Stromal cell of bone marrow (primary cell): ENCODE measurements around the gene CYSLTR1.
"Not testable (repeated sequence)": the region's sequence is repeated elsewhere in the genome, so short reads cannot be mapped to it uniquely, and the experiment has no call there.

ENCODE experiments used
- DNase-seq: peaks from one replicate; pipeline ENCODE4 v3.0.0-alpha.2; 2012; ENCODE audit warnings: low read depth

Gene CYSLTR1

DNA sequence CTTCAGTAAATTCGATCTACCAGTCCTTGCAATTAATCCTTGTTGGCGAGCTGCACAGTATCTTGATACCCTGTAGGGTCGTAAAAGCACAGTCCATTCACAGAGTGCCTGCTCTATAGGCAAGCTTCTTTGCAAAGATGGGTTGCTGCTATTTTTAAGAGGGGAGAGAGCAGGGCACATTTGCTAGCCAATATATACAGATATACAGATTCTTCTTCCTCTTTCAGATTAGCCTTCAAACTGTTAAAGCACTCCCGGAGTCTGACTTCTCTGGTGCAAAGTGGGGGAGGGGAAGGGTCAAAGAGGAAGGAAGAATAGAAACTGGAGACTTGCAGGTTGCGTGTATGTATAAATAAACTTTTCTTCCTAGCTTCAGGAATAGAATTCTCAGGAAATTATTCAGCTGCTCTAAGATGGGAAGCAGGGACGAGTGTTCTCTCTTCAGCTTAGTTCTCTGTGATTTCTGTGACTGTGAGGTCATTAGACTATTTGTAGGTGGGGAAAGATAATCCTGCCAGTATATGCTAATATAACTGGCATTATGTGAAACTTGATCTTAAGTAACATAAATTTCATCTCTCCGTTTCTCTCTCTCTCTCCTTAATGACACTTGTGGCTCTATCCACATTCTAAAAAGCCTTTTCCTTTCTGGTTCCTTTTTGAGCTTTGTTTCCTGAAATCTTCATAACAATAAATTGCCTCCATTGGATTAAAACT, at the start of gene CYSLTR1:
TSS of gene CYSLTR1 (minus strand) at position 242 of the 717 bp plus-strand sequence. CDS start 53,865 bp downstream, outside the sequence.
- no peak for DNase-seq

DNA sequence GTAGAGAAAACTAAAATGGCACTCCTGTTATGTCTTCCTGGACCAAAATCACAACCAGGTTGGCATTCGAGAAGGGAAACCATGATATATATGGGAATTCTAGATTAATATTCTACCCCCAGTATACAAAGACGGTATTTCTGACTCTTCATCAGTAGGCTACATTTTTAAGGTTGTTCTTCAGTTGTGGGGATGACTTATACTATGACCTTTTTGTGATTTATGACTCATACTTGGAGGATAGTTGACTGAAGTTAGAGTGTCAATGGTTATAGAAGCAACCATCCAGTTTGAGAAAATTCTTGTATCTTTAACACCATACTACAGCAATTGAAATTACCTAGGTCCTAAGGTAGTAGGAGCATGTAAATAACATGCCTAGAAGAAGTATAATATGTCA, 49.8 kb upstream of the CYSLTR1 start:
- no peak for DNase-seq

DNA sequence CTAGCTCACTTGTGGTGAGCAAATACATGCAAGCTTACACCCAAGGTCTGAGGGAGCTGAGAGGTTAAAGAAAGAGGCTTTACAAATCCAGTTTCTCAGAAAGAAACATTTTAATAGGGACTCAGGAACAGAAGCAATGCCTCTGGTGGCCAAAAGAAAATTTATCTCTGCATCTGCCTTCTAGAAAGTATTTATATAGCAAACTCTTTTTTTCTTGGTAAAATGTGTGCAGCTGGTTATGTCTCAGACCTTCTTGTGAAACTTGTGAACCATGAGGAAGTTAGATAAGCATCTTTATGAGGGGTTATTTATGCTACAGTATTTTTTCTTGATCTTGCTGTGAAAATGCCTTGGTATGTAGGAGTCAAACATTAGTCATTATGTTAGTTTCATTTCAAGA, 48.5 kb upstream of the CYSLTR1 start:
- no peak for DNase-seq

DNA sequence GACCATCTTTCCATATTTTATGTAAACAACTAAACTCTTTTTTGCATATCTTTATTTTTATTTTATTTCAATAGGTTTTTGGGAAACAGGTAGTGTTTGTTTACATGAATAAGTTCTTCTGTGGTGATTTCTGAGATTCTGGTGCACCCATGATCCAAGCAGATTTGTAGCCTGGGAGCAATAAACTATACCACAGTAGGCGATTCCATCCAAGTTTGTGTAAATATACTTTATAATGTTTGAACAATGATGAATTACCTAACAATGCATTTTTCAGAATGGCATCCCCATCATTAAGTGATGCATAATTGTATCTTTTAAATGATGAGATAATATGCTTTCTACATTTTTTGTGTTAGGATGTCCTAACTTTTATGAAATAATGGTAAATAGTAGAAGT, 39.2 kb upstream of the CYSLTR1 start:
- no peak for DNase-seq

- DNase-seq = no peak
These were observed 30.1 kb upstream of the CYSLTR1 start for GRCh38 chrX:78357342-78358055.

- no peak for DNase-seq
These were observed 6.1 kb upstream of the CYSLTR1 start for GRCh38 chrX:78333521-78333920.

DNA sequence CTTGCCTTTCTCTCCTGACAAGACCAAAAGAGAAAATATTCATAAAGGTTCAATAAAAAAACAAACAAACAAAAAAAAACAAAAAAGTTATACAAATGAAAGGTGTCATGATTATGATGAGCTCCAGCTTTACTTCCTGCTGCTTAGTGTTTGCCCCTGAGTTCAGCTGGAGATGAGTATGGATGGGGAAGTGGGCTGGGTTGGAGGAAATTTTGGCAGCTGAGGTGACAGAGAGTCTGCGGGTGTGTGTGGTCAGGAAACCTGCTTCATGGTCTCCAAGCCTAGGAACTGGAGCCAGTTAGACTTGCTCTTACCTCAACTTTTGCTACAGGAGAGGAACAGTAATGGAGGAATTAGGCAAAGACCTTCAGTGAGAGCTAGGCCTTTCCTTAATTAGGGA, 4.3 kb upstream of the CYSLTR1 start:
- no peak for DNase-seq

- DNase-seq = no peak
These were observed 3.1 kb upstream of the CYSLTR1 start for GRCh38 chrX:78330540-78330939.

DNA sequence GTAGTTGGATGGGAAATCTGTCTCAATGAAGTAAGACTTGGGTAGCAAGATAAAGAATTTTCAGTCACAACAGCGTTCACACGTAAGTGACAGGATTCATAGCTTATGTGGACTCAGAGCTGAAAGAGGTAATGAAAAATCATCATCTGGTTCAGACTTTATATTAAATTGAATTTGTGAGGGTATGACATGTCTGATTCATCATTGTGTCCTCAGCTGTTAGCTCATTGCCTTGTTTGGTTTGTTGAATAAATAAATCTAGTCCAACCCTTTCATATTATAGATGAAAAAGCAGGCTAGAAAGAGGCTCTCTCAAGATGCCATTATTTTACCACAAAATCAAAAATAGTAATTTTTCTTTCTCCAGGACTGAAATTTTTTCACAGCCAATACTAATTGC, 2.7 kb upstream of the CYSLTR1 start:
- DNase-seq = no peak

- no peak for DNase-seq
These were observed 2.1 kb upstream of the CYSLTR1 start for GRCh38 chrX:78329486-78329885.

- no peak for DNase-seq
These were observed 1.0 kb downstream of the CYSLTR1 start for GRCh38 chrX:78326401-78326800.

GRCh38 chrX:78322863-78323262, 4.5 kb downstream of the CYSLTR1 start:
- no peak for DNase-seq

- DNase-seq = no peak
These were observed 5.6 kb downstream of the CYSLTR1 start for GRCh38 chrX:78321809-78322208.

DNA sequence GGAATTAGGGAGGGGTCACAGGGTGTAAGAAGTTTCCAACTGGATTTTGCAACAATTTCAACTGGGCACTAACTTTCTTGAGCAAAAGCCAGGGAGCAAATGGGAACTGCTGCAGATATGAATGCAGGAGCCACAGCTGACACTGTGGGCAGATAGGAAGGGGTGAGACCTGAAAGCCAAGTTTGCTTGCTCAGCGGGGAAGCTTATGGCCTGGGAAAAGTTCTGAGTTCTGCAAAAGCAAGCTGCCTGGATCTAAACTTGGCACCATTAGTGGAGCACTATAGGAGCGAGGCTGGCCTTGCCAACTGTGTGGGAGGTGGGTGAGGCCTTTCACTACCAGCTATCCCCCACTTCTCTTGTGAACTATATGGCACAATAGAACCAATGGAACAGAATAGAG, 11.1 kb downstream of the CYSLTR1 start:
- no peak for DNase-seq

- no peak for DNase-seq
These were observed 11.7 kb downstream of the CYSLTR1 start for GRCh38 chrX:78315745-78316144.

DNA sequence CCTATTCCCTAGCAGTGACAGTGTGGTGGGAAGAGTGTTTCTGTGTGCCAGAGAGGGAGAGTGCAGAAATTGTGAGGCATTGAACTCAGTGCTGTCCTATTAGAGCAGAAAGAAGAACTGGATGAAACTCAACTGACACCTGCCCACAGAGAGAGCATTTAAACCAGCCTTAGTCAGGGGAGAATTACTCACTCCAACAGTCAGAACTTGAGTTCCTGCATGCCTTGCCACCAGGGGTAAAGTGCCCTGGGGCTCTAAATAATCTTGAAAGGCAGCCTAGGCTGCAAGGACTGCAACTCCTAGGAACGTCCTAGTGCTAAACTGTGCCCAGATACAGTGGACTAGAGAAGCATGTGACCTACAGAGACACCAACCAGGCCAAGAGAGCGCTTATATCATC, 12.8 kb downstream of the CYSLTR1 start:
- no peak for DNase-seq

DNA sequence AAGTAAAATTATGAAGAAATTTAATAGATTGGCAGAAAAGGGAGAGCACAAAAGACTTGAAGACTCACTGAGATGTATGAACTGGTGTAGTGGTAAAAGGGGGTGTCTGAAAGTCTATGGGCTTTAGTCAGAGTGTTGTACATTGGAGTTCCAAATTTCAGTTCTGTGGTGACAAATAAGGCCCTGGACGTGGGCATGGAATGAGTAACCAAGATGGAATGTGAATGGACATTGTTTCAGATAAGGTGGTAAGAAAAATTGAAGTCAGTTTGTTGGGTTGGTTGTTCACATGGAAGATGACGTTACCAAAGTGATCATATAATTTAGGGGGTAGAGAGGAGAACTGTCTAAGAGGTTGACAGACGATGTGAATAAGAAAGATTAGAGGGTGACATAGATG, 13.9 kb downstream of the CYSLTR1 start:
- no peak for DNase-seq

DNA sequence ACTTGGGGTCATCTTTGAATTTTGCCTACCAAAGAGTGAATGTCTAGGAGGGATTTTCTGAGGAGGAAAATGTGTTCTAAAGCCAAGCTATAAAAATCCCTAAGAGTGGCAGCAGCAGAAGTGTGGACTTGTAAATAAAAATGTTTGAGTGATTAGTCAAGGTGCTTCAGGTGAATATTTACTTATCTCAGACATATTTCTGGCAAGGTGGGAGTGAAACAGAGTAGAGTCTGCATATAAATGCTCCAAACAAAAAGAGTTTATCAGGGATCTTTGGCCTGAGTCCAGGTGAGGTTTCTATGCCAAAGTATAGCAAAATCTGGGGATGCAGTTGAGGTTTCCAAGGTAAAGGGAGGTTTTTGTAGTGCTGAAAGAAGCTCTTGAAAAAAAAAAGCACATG, 19.7 kb downstream of the CYSLTR1 start:
- DNase-seq = no peak

- DNase-seq = no peak
These were observed 24.3 kb downstream of the CYSLTR1 start for GRCh38 chrX:78303086-78303485.

DNA sequence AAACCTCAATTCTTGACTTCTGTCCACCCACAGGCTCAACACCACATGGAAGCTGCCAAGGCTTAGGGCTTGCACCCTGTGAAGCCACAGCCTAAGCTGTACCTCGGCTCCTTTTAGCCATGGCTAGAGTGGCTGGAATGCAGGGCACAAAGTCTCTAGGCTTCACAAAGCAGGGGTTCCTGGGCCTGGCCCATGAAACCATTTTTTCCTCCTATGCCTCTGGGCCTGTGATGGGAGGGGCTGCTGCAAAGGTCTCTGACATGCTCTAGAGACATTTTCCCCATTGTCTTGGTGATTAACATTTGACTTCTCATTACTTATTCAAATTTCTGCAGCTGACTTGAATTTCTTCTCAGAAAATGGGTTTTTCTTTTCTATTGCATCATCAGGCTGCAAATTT, 26.5 kb downstream of the CYSLTR1 start:
- not testable (repeated sequence) for DNase-seq

DNA sequence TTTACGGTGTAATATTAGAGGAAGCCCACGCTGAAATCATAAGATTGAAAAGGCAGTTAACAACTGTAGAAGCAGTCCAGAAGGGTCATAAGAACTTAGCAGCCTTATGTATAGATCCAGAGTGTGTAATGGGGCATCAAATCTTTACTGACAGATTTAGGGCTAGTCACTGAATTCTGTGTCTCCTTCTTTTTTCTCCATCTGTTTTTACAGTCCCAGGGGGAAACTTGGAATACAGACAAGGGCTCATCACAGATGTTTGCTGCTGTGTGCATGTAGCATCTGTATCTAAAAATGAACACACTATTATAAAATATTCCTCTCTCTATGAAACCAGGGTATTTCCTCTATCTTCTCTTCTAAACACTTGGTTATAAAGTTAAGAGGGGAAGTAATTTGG, 43.9 kb downstream of the CYSLTR1 start:
- DNase-seq = no peak

GRCh38 chrX:78237127-78237526, 90.3 kb downstream of the CYSLTR1 start:
- DNase-seq = no peak

DNA sequence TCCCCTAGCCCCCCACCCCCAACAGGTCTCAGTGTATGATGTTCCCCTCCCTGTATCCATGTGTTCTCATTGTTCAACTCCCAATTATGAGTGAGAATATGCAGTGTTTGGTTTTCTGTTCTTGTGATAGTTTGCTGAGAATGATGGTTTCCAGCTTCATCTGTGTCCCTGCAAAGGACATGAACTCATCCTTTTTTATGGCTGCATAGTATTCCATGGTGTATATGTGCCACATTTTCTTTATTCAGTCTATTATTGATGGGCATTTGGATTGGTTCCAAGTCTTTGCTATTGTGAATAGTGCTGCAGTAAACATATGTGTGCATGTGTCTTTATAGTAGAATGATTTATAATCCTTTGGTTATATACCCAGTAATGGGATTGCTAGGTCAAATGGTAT, 101.4 kb downstream of the CYSLTR1 start:
- not testable (repeated sequence) for DNase-seq
